Panc1 (cell line): ENCODE measurements around the gene SCGB1A1. TPM values are rescaled to one million over a fixed set of nuclear protein-coding genes. Genes with fewer than 3 reads are reported as not detected.

Source experiments
- ATAC-seq: fragments of 200-7000 bp; cut with Tn5 transposase; 2 replicates; pipeline ENCODE4 v1.9.1; 2020; ENCODE audit warnings: mild to moderate bottlenecking, moderate library complexity
- BruUV-seq: library from RNA; stranded (reverse); fragments of 400-500 nt; replicated peaks from 2 replicates; lab custom pipeline; 2021; lab: Mats Ljungman, UMichigan
- CTCF ChIA-PET: fragments of 300-600 bp; sonication (Branson Sonifier 250); formaldehyde crosslinking; loops from one replicate; lab custom pipeline; 2022; ENCODE audit warnings: antibody characterized with exemption; lab: Charles Lee
- POLR2A ChIA-PET: fragments of 300-600 bp; sonication (Branson Sonifier 250); formaldehyde crosslinking; loops from one replicate; lab custom pipeline; 2022; ENCODE audit warnings: antibody characterized with exemption; lab: Charles Lee
- DNase-seq: peaks from one replicate; pipeline ENCODE4 v3.0.0-alpha.2; 2010; ENCODE audit warnings: low read depth, low spot score
- H3K27ac ChIP-seq: 2 replicates; pipeline ENCODE4 v1.5.1; 2011; ENCODE audit warnings: mild to moderate bottlenecking, low read length, inconsistent platforms
- H3K27me3 ChIP-seq: fragments of 200-500 bp; sonication (Bioruptor generic); 2 replicates; pipeline ENCODE4 v1.6.0; 2014; ENCODE audit warnings: low read length, inconsistent platforms; ENCODE audit not compliant: control insufficient read depth, insufficient read depth
- H3K36me3 ChIP-seq: fragments of 200-500 bp; sonication (Bioruptor generic); 2 replicates; pipeline ENCODE4 v1.5.1; 2014; ENCODE audit warnings: inconsistent platforms, mild to moderate bottlenecking, low read length, moderate library complexity; ENCODE audit not compliant: control insufficient read depth, insufficient read depth
- H3K4me1 ChIP-seq: 2 replicates; pipeline ENCODE4 v1.5.1; 2011; ENCODE audit warnings: inconsistent platforms, mild to moderate bottlenecking, low read length, moderate library complexity; ENCODE audit not compliant: control insufficient read depth, insufficient read depth
- H3K4me3 ChIP-seq, 2 experiments: 2 replicates each; pipeline ENCODE4 v1.5.1; 2011 to 2012; ENCODE audit warnings: low read depth in 2 of 2, low read length in 2 of 2, mild to moderate bottlenecking in 2 of 2, inconsistent platforms in 1 of 2, moderate library complexity in 1 of 2
- H3K9me3 ChIP-seq: fragments of 200-500 bp; sonication (Bioruptor generic); 2 replicates; pipeline ENCODE4 v1.5.1; 2014; ENCODE audit warnings: low read depth, mild to moderate bottlenecking, inconsistent platforms, low read length, moderate library complexity; ENCODE audit not compliant: control insufficient read depth, insufficient read depth
- POLR2AphosphoS5 ChIP-seq: IDR thresholded peaks from 2 replicates; pipeline ENCODE4 v1.6.1; 2012; ENCODE audit warnings: mild to moderate bottlenecking, low read depth, low read length, moderate library complexity
- SIN3A ChIP-seq: IDR thresholded peaks from 2 replicates; pipeline ENCODE4 v1.6.1; 2012; ENCODE audit warnings: low read depth, mild to moderate bottlenecking, low read length, moderate library complexity, borderline replicate concordance; ENCODE audit not compliant: insufficient read depth
- TCF7L2 ChIP-seq: IDR thresholded peaks from 2 replicates; pipeline ENCODE4 v1.6.1; 2011; ENCODE audit warnings: mild to moderate bottlenecking, low read depth, low read length, inconsistent platforms
- in situ Hi-C: cut with HindIII; loops from 2 replicates; pipeline ENCODE4 v1.10.0; 2016; ENCODE audit warnings: low sequenced_read_pairs, low pct_unique_long_range_greater_than_20kb
- intact Hi-C: fragments of 100-400 bp; cut with micrococcal nuclease; formaldehyde crosslinking; loops from one replicate; pipeline ENCODE4 v1.10.0; 2022; ENCODE audit not compliant: unreplicated experiment
- total RNA-seq: library from RNA; stranded (reverse); gene quantifications from one replicate; pipeline ENCODE4 v1.2.1, GENCODE V29; 2021; ENCODE audit not compliant: unreplicated experiment
- TF ChIP-seq, protein P1 (sequence below): fragments of 450-650 bp; IDR thresholded peaks from 2 replicates; pipeline ENCODE4 v1.5.1; 2017; ENCODE audit warnings: mild to moderate bottlenecking
- TF ChIP-seq, protein P2 (sequence below), 2 experiments: IDR thresholded peaks; 2 replicates each; pipeline ENCODE4 v1.6.1; 2011 to 2012; ENCODE audit warnings: low read depth in 2 of 2, control low read depth in 1 of 2, low read length in 1 of 2, mild to moderate bottlenecking in 1 of 2, moderate library complexity in 1 of 2; ENCODE audit not compliant: insufficient read depth in 1 of 2

The SCGB1A1 gene
- total RNA-seq, 1 experiment from 2014 or later, result 1.1 TPM

DNA sequence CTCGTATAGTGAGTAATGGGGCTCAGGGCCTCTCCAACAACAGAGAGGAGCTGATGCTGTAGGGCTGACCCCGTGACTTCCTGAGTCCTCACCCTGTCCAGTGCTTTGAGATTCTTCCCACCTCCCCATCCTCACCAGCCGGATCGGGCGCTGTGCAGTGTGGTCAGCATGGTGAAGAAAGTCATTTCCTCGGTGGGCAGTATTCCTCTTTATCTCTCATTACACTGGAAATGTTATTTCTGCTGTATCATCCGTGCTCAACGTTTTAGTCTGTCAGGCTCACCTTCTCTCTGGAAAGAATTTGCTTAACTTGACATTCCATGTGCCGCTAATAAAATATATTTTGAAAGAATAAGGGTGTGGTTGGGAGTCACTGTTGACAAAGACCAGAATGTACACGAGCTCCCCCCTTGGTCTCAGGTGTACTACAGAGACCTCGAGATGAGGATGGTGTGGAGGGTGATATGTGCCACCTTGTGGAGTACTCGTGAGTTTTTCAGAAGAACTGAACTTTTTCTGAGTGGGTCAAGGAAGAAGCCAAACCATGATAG, 25.7 kb upstream of the SCGB1A1 start:
- intact Hi-C loops, result loop anchor here (10.0 kb wide), 1 partner anchor 152 kb away; the partner anchor contains the start of gene AHNAK
- peak overlapping the region; percentile 55; the same call in 1 of the 2 replicates for H3K27ac ChIP-seq

DNA sequence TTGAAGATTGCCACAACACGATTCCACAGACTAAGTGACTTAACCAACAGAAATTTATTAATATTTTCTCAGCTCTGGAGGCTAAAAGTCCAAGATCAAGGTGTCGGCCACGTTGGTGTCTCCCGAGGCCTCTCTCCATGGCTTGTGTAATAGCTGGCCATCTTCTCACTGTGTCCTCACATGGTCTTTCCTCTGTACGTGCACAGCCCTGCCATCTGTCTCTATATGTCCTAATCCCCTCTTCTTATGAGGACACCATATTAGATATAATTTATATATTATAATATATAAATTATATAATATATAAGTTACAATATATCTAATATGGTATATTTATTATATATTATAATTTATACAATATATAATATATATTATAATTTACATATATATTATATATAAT, 25.1 kb upstream of the SCGB1A1 start:
- TF ChIP-seq POLR2AphosphoS5 (no peak), SIN3A (no peak), TCF7L2 (no peak)
- TF ChIP-seq, protein P1, sequence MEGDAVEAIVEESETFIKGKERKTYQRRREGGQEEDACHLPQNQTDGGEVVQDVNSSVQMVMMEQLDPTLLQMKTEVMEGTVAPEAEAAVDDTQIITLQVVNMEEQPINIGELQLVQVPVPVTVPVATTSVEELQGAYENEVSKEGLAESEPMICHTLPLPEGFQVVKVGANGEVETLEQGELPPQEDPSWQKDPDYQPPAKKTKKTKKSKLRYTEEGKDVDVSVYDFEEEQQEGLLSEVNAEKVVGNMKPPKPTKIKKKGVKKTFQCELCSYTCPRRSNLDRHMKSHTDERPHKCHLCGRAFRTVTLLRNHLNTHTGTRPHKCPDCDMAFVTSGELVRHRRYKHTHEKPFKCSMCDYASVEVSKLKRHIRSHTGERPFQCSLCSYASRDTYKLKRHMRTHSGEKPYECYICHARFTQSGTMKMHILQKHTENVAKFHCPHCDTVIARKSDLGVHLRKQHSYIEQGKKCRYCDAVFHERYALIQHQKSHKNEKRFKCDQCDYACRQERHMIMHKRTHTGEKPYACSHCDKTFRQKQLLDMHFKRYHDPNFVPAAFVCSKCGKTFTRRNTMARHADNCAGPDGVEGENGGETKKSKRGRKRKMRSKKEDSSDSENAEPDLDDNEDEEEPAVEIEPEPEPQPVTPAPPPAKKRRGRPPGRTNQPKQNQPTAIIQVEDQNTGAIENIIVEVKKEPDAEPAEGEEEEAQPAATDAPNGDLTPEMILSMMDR, result peak; percentile 7; the same call in 1 of the 2 replicates
- TF ChIP-seq, protein P2, sequence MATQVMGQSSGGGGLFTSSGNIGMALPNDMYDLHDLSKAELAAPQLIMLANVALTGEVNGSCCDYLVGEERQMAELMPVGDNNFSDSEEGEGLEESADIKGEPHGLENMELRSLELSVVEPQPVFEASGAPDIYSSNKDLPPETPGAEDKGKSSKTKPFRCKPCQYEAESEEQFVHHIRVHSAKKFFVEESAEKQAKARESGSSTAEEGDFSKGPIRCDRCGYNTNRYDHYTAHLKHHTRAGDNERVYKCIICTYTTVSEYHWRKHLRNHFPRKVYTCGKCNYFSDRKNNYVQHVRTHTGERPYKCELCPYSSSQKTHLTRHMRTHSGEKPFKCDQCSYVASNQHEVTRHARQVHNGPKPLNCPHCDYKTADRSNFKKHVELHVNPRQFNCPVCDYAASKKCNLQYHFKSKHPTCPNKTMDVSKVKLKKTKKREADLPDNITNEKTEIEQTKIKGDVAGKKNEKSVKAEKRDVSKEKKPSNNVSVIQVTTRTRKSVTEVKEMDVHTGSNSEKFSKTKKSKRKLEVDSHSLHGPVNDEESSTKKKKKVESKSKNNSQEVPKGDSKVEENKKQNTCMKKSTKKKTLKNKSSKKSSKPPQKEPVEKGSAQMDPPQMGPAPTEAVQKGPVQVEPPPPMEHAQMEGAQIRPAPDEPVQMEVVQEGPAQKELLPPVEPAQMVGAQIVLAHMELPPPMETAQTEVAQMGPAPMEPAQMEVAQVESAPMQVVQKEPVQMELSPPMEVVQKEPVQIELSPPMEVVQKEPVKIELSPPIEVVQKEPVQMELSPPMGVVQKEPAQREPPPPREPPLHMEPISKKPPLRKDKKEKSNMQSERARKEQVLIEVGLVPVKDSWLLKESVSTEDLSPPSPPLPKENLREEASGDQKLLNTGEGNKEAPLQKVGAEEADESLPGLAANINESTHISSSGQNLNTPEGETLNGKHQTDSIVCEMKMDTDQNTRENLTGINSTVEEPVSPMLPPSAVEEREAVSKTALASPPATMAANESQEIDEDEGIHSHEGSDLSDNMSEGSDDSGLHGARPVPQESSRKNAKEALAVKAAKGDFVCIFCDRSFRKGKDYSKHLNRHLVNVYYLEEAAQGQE (IDR thresholded peaks at IDR 0.05; ENCODE audit: insufficient read depth in 1 of 2, low read depth in 2 of 2, low read length in 1 of 2), result no peak
- CTCF ChIA-PET, result interaction anchor here (2.8 kb wide), 1 partner anchor 149 kb away, joined by 11 read pairs; no protein-coding TSS in a partner anchor
- no peak for ATAC-seq
- peaks cover 29% of the 10 kb centered on the region for H3K4me1 ChIP-seq
- H3K27ac ChIP-seq, result no peak overlapping the region
- no peak for DNase-seq
- POLR2A ChIA-PET, result no interaction called here
- BruUV-seq, result no TSS peak
- in situ Hi-C loops (no loop called here), intact Hi-C loops (loop anchor here (10.0 kb wide), 1 partner anchor 151 kb away; the partner anchor contains the start of gene AHNAK)
- no peaks in the 10 kb centered on the region for H3K27me3 ChIP-seq
- no peak overlapping the region for H3K4me3 ChIP-seq
- no peaks in the 10 kb centered on the region for H3K9me3 ChIP-seq
- no peaks in the 10 kb centered on the region for H3K36me3 ChIP-seq

More for the DNA sequence above, 25.7 kb upstream of the SCGB1A1 start:
- ChIA-PET POLR2A (no interaction called here), CTCF (interaction anchor here (0.5 to 2.8 kb wide), 3 partner anchors 150 to 456 kb away, joined by 3 to 11 read pairs (median 4); partner anchors contain the start of gene B3GAT3)
- Histone ChIP-seq H3K4me1 (peaks cover 23% of the 10 kb centered on the region), H3K9me3 (no peaks in the 10 kb centered on the region), H3K27me3 (no peaks in the 10 kb centered on the region), H3K4me3 (no peak overlapping the region), H3K36me3 (no peaks in the 10 kb centered on the region)
- ATAC-seq, result no peak
- in situ Hi-C loops, result no loop called here
- no TSS peak for BruUV-seq
- DNase-seq, result no peak
- TF ChIP-seq TCF7L2 (no peak), SIN3A (no peak), POLR2AphosphoS5 (no peak)
- TF ChIP-seq, protein P1, result peak; percentile 47
- TF ChIP-seq, protein P2 (IDR thresholded peaks at IDR 0.05; ENCODE audit: insufficient read depth in 1 of 2, low read depth in 2 of 2, low read length in 1 of 2), result no peak
